CD14-positive monocyte (primary cell): ENCODE measurements around the gene LARP4B. TPM values are rescaled to one million over a fixed set of nuclear protein-coding genes. Genes with fewer than 3 reads are reported as not detected.
A peak's percentile ranks its signal among the peaks of the same experiment; 100 is the strongest.

Experiments
- DNase-seq, 3 donors: peaks; one replicate each; pipeline ENCODE4 v3.0.0-alpha.2; 2011 to 2022
- H2AFZ ChIP-seq: 2 replicates; pipeline ENCODE4 v1.6.0; 2012; ENCODE audit warnings: mild to moderate bottlenecking, low read depth, low read length, inconsistent platforms; ENCODE audit not compliant: insufficient read depth, poor library complexity, severe bottlenecking
- H3K27ac ChIP-seq, 2 donors: 1 replicate in 1 of 2; 2 replicates in 1 of 2; pipeline ENCODE4 v1.5.1; 2012 to 2013; ENCODE audit warnings: low read length in 2 of 2, control low read depth in 1 of 2, inconsistent platforms in 1 of 2, low read depth in 1 of 2, mild to moderate bottlenecking in 1 of 2
- H3K27me3 ChIP-seq, 2 donors: one replicate each; pipeline versions ENCODE4 v1.6.0 to v1.6.1; 2011 to 2013; ENCODE audit warnings: low read length in 2 of 2; ENCODE audit not compliant: control insufficient read depth in 2 of 2, insufficient read depth in 2 of 2
- H3K36me3 ChIP-seq, 2 donors: replicated peaks in 1 of 2; 1 replicate in 1 of 2; 2 replicates in 1 of 2; pipeline versions ENCODE4 v1.5.1 to v1.6.1; 2012 to 2013; ENCODE audit warnings: low read length in 2 of 2, control low read depth in 1 of 2, inconsistent platforms in 1 of 2, mild to moderate bottlenecking in 1 of 2; ENCODE audit not compliant: insufficient read depth in 2 of 2, control insufficient read depth in 1 of 2
- H3K4me1 ChIP-seq, 2 donors: 1 replicate in 1 of 2; 2 replicates in 1 of 2; pipeline versions ENCODE4 v1.5.1 to v1.6.1; 2012 to 2013; ENCODE audit warnings: low read length in 2 of 2, control low read depth in 1 of 2, inconsistent platforms in 1 of 2, mild to moderate bottlenecking in 1 of 2, moderate library complexity in 1 of 2; ENCODE audit not compliant: insufficient read depth in 2 of 2, control insufficient read depth in 1 of 2
- H3K4me2 ChIP-seq: replicated peaks from 2 replicates; pipeline ENCODE3; 2012; ENCODE audit warnings: low read length, moderate library complexity, mild to moderate bottlenecking; ENCODE audit not compliant: poor library complexity, severe bottlenecking; ENCODE audit errors: extremely low read depth
- H3K4me3 ChIP-seq, 3 experiments: fragments of 200-600 bp in 1 of 3; sonication (generic) in 1 of 3; replicated peaks in 1 of 3; 1 replicate in 2 of 3; 2 replicates in 1 of 3; pipeline ENCODE4 v1.5.1; 2011 to 2013; ENCODE audit warnings: low read length in 3 of 3, mild to moderate bottlenecking in 3 of 3, control low read depth in 2 of 3, low read depth in 2 of 3, inconsistent platforms in 1 of 3, moderate library complexity in 1 of 3
- H3K79me2 ChIP-seq: 2 replicates; pipeline ENCODE4 v1.6.0; 2012; ENCODE audit warnings: mild to moderate bottlenecking, control low read depth, inconsistent platforms, low read length, moderate library complexity; ENCODE audit not compliant: insufficient read depth
- H3K9ac ChIP-seq: 2 replicates; pipeline ENCODE4 v1.6.0; 2017; ENCODE audit warnings: low read length, mild to moderate bottlenecking; ENCODE audit not compliant: insufficient read depth, poor library complexity, severe bottlenecking
- H3K9me3 ChIP-seq, 2 donors: replicated peaks in 1 of 2; 1 replicate in 1 of 2; 2 replicates in 1 of 2; pipeline versions ENCODE4 v1.5.1 to v1.6.1; 2012 to 2013; ENCODE audit warnings: low read length in 2 of 2, control low read depth in 1 of 2; ENCODE audit not compliant: control insufficient read depth in 1 of 2, insufficient read depth in 1 of 2
- H4K20me1 ChIP-seq: 2 replicates; pipeline ENCODE4 v1.6.0; 2012; ENCODE audit warnings: mild to moderate bottlenecking, low read length, control low read depth, moderate library complexity; ENCODE audit not compliant: insufficient read depth
- H3K27ac Mint-ChIP-seq, 7 donors: one replicate each; pipeline ENCODE4 v1.8.0; 2020; ENCODE audit warnings: mild to moderate bottlenecking in 7 of 7, mixed read lengths in 7 of 7, moderate library complexity in 6 of 7, inconsistent platforms in 2 of 7
- H3K27me3 Mint-ChIP-seq, 3 donors: one replicate each; pipeline ENCODE4 v1.8.0; 2021 to 2022; ENCODE audit warnings: low read depth in 3 of 3, mild to moderate bottlenecking in 3 of 3, mixed read lengths in 3 of 3, moderate library complexity in 3 of 3, inconsistent platforms in 1 of 3
- H3K36me3 Mint-ChIP-seq, 2 donors: one replicate each; pipeline ENCODE4 v1.8.0; 2020; ENCODE audit warnings: mixed read lengths in 2 of 2, inconsistent platforms in 1 of 2, mild to moderate bottlenecking in 1 of 2
- H3K4me1 Mint-ChIP-seq: one replicate; pipeline ENCODE4 v1.8.0; 2020; ENCODE audit warnings: mild to moderate bottlenecking, mixed read lengths
- H3K4me3 Mint-ChIP-seq, 2 donors: one replicate each; pipeline ENCODE4 v1.8.0; 2020; ENCODE audit warnings: mild to moderate bottlenecking in 2 of 2, mixed read lengths in 2 of 2, moderate library complexity in 1 of 2
- H3K9me3 Mint-ChIP-seq, 7 donors: one replicate each; pipeline ENCODE4 v1.8.0; 2020 to 2022; ENCODE audit warnings: mixed read lengths in 7 of 7, mild to moderate bottlenecking in 6 of 7, moderate library complexity in 6 of 7, inconsistent platforms in 2 of 7
- CTCF ChIP-seq: fragments of 200-600 bp; IDR thresholded peaks from one replicate; pipeline ENCODE4 v1.8.0; 2022; ENCODE audit warnings: antibody characterized with exemption, mild to moderate bottlenecking
- WGBS: methylation state at CpG from one replicate; pipeline ENCODE4 v1.1.5; 2013; ENCODE audit warnings: missing lambda C conversion rate; ENCODE audit not compliant: insufficient coverage; 5-methylcytosine and 5-hydroxymethylcytosine counted together
- intact Hi-C, 2 donors: fragments of 100-400 bp; cut with micrococcal nuclease; formaldehyde crosslinking; loops; one replicate each; pipeline versions ENCODE4 v1.15.0 to v1.15.1; 2023
- polyA plus RNA-seq, 3 donors: library from polyadenylated mRNA; depleted of rRNA in 1 of 3; unstranded in 2 of 3; stranded (reverse) in 1 of 3; fragments of 300-500 nt in 2 of 3; fragments of >200 nt in 1 of 3; fragmentation: Illumina TruSeq in 2 of 3; gene quantifications; 1 replicate in 2 of 3; 2 replicates in 1 of 3; pipeline ENCODE4 v1.2.3, GENCODE V29; 2012 to 2021

Gene LARP4B
- polyA plus RNA-seq, 3 donors, result 17.2 to 52.3 (median 33.0) TPM

GRCh38 chr10:842795-843194 is 88.7 kb downstream of the LARP4B start:
- no peaks in the 10 kb centered on the region for H3K4me1 ChIP-seq
- peaks cover 68 to 89% of the 10 kb centered on the region in 2 donors for H3K36me3 Mint-ChIP-seq
- no peak overlapping the region for H3K4me3 ChIP-seq
- intact Hi-C loops, result no loop called here
- H3K9ac ChIP-seq, result no peak overlapping the region
- H3K4me3 Mint-ChIP-seq, result no peak overlapping the region
- H3K9me3 Mint-ChIP-seq, result no peaks in the 10 kb centered on the region
- no peak overlapping the region for H2AFZ ChIP-seq
- no peak overlapping the region for H3K27ac ChIP-seq
- H3K36me3 ChIP-seq, result peaks cover 76 to 100% of the 10 kb centered on the region in 2 donors
- WGBS, result no CpG with 5 or more reads among the region's 6 CpGs
- H3K4me2 ChIP-seq, result no peak overlapping the region
- H3K79me2 ChIP-seq, result peaks cover 65% of the 10 kb centered on the region
- no peak for TF ChIP-seq CTCF
- peaks cover 23% of the 10 kb centered on the region for H3K4me1 Mint-ChIP-seq
- DNase-seq, result no peak
- peaks cover 99% of the 10 kb centered on the region for H4K20me1 ChIP-seq
- H3K27me3 ChIP-seq, result no peaks in the 10 kb centered on the region
- peaks cover 0 to 2% (median 0%) of the 10 kb centered on the region in 3 donors for H3K27me3 Mint-ChIP-seq
- H3K9me3 ChIP-seq, result no peaks in the 10 kb centered on the region
- no peak overlapping the region for H3K27ac Mint-ChIP-seq

- Mint-ChIP-seq H3K27me3 (peaks cover 0 to 2% (median 0%) of the 10 kb centered on the region in 3 donors), H3K27ac (peak overlapping the region in 1 of 7 donors; percentile 27), H3K4me3 (no peak overlapping the region), H3K9me3 (no peaks in the 10 kb centered on the region), H3K4me1 (peaks cover 22% of the 10 kb centered on the region), H3K36me3 (peaks cover 66 to 89% of the 10 kb centered on the region in 2 donors)
- Histone ChIP-seq H3K27me3 (no peaks in the 10 kb centered on the region), H2AFZ (no peak overlapping the region), H3K36me3 (peaks cover 70 to 100% of the 10 kb centered on the region in 2 donors), H3K9me3 (no peaks in the 10 kb centered on the region), H4K20me1 (peaks cover 99% of the 10 kb centered on the region), H3K27ac (no peak overlapping the region), H3K4me2 (no peak overlapping the region), H3K4me1 (no peaks in the 10 kb centered on the region), H3K4me3 (no peak overlapping the region), H3K9ac (no peak overlapping the region), H3K79me2 (peaks cover 64% of the 10 kb centered on the region)
- no peak for DNase-seq
- TF ChIP-seq CTCF, result no peak
- intact Hi-C loops, result no loop called here
- 100% methylated on average over 2 of the region's 5 CpGs for WGBS
Observed at GRCh38 chr10:841535-841934, 90.0 kb downstream of the LARP4B start.
